ENCODE measurements around the gene GPR137B.

DNA sequence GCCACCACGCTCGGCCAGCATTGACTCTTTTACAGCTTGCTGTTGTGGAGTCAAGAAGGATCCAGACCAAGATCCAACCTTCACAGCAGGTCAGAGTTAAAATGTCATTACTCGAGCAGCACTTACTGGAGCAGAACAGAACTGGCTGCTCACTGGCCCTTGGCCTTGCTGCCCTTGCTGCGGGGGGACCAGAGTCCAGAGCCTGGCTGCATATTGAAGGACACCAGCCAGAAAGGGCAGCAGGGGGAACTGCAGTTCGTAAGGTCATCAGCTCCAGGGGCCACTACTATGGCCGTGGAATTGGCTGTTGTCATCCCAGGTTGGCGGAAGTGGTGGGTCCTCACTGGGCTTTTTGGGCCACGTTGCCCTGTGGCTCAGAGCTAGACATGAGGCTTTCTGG, 15.3 kb upstream of the GPR137B start:
- TF ChIP-seq YY1 (IDR thresholded peaks at IDR 0.05; ENCODE audit: insufficient read depth, insufficient read length) (no peak), ZNF274 (IDR thresholded peaks at IDR 0.05; ENCODE audit: low read depth, low read length) (no peak)
